CD4-positive, alpha-beta T cell treated with Interleukin-1 beta for 1 hour (primary cell): ENCODE measurements around the gene ZNF316.

ENCODE experiments used
- DNase-seq, 2 donors: peaks; one replicate each; pipeline ENCODE4 v3.0.0-alpha.2; 2020 to 2022

Gene ZNF316

GRCh38 chr7:6636741-6637543 lies at the start of gene ZNF316:
Gene ZNF316, plus strand, starts transcription at chr7:6637318. Its CDS starts 5,092 bp downstream, at chr7:6642410.
- peak; percentile 66 for DNase-seq

GRCh38 chr7:6588566-6588965 lies 48.6 kb upstream of the ZNF316 start:
- no peak for DNase-seq

GRCh38 chr7:6589151-6589828 lies 47.8 kb upstream of the ZNF316 start:
- no peak for DNase-seq

- peak; percentile 82 to 84 for DNase-seq
These were observed 47.1 kb upstream of the ZNF316 start, which contains the start of gene INTS15 for GRCh38 chr7:6589829-6590644. Gene INTS15, plus strand, starts transcription at chr7:6590021. Its CDS starts 263 bp downstream, at chr7:6590284.

GRCh38 chr7:6590645-6591110 lies 46.4 kb upstream of the ZNF316 start:
- no peak for DNase-seq

- no peak for DNase-seq
These were observed 37.0 kb upstream of the ZNF316 start for GRCh38 chr7:6600093-6600492.

GRCh38 chr7:6604458-6604857 lies 32.7 kb upstream of the ZNF316 start:
- no peak for DNase-seq

- no peak for DNase-seq
These were observed 30.1 kb upstream of the ZNF316 start for GRCh38 chr7:6606866-6607583.

- no peak for DNase-seq
These were observed 29.5 kb upstream of the ZNF316 start for GRCh38 chr7:6607651-6608051.

GRCh38 chr7:6608081-6608480 lies 29.0 kb upstream of the ZNF316 start:
- DNase-seq, result no peak

- no peak for DNase-seq
These were observed 28.3 kb upstream of the ZNF316 start for GRCh38 chr7:6608794-6609193.

GRCh38 chr7:6612819-6613218 lies 24.3 kb upstream of the ZNF316 start:
- no peak for DNase-seq

- DNase-seq, result no peak
These were observed 23.4 kb upstream of the ZNF316 start for GRCh38 chr7:6613706-6614105.

- DNase-seq, result peak in 1 of 2 donors; percentile 29
These were observed 22.0 kb upstream of the ZNF316 start, which contains the start of gene ZNF853 for GRCh38 chr7:6614953-6615722. Gene ZNF853, plus strand, starts transcription at chr7:6615610. Its CDS starts 565 bp downstream, at chr7:6616175.

GRCh38 chr7:6615723-6616555 lies 21.2 kb upstream of the ZNF316 start:
- no peak for DNase-seq

- DNase-seq, result no peak
These were observed 20.1 kb upstream of the ZNF316 start for GRCh38 chr7:6616854-6617643.

GRCh38 chr7:6618621-6619020 lies 18.5 kb upstream of the ZNF316 start:
- DNase-seq, result no peak

GRCh38 chr7:6619961-6620360 lies 17.2 kb upstream of the ZNF316 start:
- no peak for DNase-seq
